A673 (cell line): ENCODE results near the gene ZNF273. TPM values are rescaled to one million over a fixed set of nuclear protein-coding genes. Genes with fewer than 3 reads are reported as not detected.

Experiments used
- BruUV-seq: library from RNA; stranded (reverse); fragments of 400-500 nt; replicated peaks from 2 replicates; lab custom pipeline; 2021; lab: Mats Ljungman, UMichigan
- CTCF ChIA-PET: fragments of 300-600 bp; sonication (Branson Sonifier 250); formaldehyde crosslinking; loops from one replicate; lab custom pipeline; 2022; ENCODE audit warnings: antibody characterized with exemption; lab: Charles Lee
- POLR2A ChIA-PET: fragments of 300-600 bp; sonication (Branson Sonifier 250); formaldehyde crosslinking; loops from one replicate; lab custom pipeline; 2022; ENCODE audit warnings: antibody characterized with exemption; ENCODE audit not compliant: low non-redundant PET; lab: Charles Lee
- DNase-seq: peaks from one replicate; pipeline ENCODE4 v3.0.0-alpha.2; 2015; ENCODE audit warnings: low spot score
- H3K27ac ChIP-seq: fragments of 200-600 bp; sonication (generic); 2 replicates; pipeline ENCODE4 v1.5.1; 2016; ENCODE audit warnings: mixed run types, low read depth, mild to moderate bottlenecking, mixed read lengths, antibody characterized with exemption, low read length; ENCODE audit not compliant: poor library complexity, severe bottlenecking
- H3K27me3 ChIP-seq: fragments of 200-600 bp; sonication (generic); replicated peaks from 2 replicates; pipeline ENCODE4 v1.6.1; 2017; ENCODE audit warnings: mixed run types, low read depth, mild to moderate bottlenecking, mixed read lengths, antibody characterized with exemption, low read length; ENCODE audit not compliant: insufficient read depth, poor library complexity
- H3K36me3 ChIP-seq: fragments of 200-600 bp; sonication (generic); 2 replicates; pipeline ENCODE4 v1.6.1; 2016; ENCODE audit warnings: mixed run types, mild to moderate bottlenecking, mixed read lengths, antibody characterized with exemption, low read length; ENCODE audit not compliant: insufficient read depth, poor library complexity, severe bottlenecking
- H3K4me1 ChIP-seq: fragments of 200-600 bp; sonication (generic); 2 replicates; pipeline ENCODE4 v1.6.1; 2017; ENCODE audit warnings: mixed run types, mild to moderate bottlenecking, mixed read lengths, antibody characterized with exemption, low read length; ENCODE audit not compliant: insufficient read depth, poor library complexity, severe bottlenecking
- H3K4me3 ChIP-seq: fragments of 200-600 bp; sonication (generic); 2 replicates; pipeline ENCODE4 v1.5.1; 2016; ENCODE audit warnings: low read depth, mixed run types, mild to moderate bottlenecking, mixed read lengths, low read length; ENCODE audit not compliant: poor library complexity, severe bottlenecking
- H3K9me3 ChIP-seq: fragments of 200-600 bp; sonication (generic); 2 replicates; pipeline ENCODE4 v1.6.1; 2016; ENCODE audit warnings: mixed run types, low read depth, mild to moderate bottlenecking, mixed read lengths, antibody characterized with exemption, low read length; ENCODE audit not compliant: poor library complexity, severe bottlenecking
- EZH2 ChIP-seq: fragments of 200-600 bp; sonication (generic); IDR thresholded peaks from 2 replicates; pipeline ENCODE4 v1.6.1; 2017; ENCODE audit warnings: borderline replicate concordance, low read depth, mild to moderate bottlenecking, mixed read lengths, antibody characterized with exemption, low read length; ENCODE audit not compliant: poor library complexity, severe bottlenecking
- intact Hi-C: fragments of 100-400 bp; cut with micrococcal nuclease; formaldehyde crosslinking; loops from one replicate; pipeline ENCODE4 v1.10.0; 2022; ENCODE audit not compliant: unreplicated experiment
- total RNA-seq: library from RNA; stranded (reverse); gene quantifications from 2 replicates; pipeline ENCODE4 v1.2.3, GENCODE V29; 2021
- TF ChIP-seq, protein P1 (sequence below): fragments of 300-800, 200-600 bp; sonication (generic); conservative IDR thresholded peaks from 2 replicates; pipeline ENCODE4 v1.5.1; 2017; ENCODE audit warnings: low read depth, mild to moderate bottlenecking, antibody characterized with exemption, low read length, moderate library complexity, mixed read lengths

The ZNF273 gene
- total RNA-seq, 1 experiment from 2014 or later: 10.1 TPM

DNA sequence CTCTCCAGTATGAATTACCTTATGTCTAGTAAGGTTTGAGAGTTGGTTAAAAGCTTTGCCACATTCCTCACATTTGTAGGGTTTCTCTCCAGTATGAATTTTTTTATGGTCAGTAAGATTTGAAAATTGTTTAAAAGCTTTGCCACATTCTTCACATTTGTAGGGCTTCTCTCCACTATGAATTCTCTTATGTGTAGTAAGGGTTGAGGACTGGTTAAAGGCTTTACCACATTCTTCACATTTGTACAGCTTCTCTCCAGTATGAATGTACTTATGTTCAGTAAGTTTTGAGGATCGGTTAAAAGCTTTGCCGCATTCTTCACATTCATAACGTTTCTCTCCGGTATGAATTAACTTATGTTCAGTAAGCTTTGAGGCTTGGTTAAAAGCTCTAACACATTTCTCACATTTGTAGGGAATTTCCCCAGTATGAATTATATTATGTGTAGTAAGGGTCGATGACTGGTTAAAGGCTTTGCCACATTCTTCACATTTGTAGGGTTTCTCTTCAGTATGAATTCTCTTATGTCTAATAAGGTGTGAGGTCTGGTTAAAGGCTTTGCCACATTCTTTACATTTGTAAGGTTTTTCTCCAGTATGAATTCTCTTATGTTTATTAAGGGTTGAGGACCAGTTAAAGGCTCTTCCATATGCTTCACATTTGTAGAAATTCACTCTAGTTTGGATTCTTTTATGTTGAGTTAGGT, 75.6 kb downstream of the ZNF273 start:
- peaks cover 34% of the 10 kb centered on the region for H3K36me3 ChIP-seq

More for the DNA sequence above, 75.6 kb downstream of the ZNF273 start:
- POLR2A ChIA-PET: no interaction called here
- TF ChIP-seq, protein P1, sequence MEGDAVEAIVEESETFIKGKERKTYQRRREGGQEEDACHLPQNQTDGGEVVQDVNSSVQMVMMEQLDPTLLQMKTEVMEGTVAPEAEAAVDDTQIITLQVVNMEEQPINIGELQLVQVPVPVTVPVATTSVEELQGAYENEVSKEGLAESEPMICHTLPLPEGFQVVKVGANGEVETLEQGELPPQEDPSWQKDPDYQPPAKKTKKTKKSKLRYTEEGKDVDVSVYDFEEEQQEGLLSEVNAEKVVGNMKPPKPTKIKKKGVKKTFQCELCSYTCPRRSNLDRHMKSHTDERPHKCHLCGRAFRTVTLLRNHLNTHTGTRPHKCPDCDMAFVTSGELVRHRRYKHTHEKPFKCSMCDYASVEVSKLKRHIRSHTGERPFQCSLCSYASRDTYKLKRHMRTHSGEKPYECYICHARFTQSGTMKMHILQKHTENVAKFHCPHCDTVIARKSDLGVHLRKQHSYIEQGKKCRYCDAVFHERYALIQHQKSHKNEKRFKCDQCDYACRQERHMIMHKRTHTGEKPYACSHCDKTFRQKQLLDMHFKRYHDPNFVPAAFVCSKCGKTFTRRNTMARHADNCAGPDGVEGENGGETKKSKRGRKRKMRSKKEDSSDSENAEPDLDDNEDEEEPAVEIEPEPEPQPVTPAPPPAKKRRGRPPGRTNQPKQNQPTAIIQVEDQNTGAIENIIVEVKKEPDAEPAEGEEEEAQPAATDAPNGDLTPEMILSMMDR: no peak
- TF ChIP-seq EZH2: no peak
- no TSS peak for BruUV-seq
- DNase-seq: no peak
- Histone ChIP-seq H3K4me1 (no peaks in the 10 kb centered on the region), H3K9me3 (peaks cover 85% of the 10 kb centered on the region), H3K27ac (no peak overlapping the region), H3K27me3 (no peaks in the 10 kb centered on the region), H3K4me3 (no peak overlapping the region)
- CTCF ChIA-PET: no interaction called here
- intact Hi-C loops: no loop called here

Other genes with a start within 250 kb of the ZNF273 start
- 8.3 and 9.8 TPM in 2 replicates for gene ZNF107, start 237.1 kb upstream of the ZNF273 start, total RNA-seq
- 9.2 TPM in 2 replicates for gene ZNF138, start 108.8 kb upstream of the ZNF273 start, total RNA-seq
- gene ZNF117, start 87.8 kb downstream of the ZNF273 start, total RNA-seq: 8.2 and 8.4 TPM in 2 replicates
- gene ERV3-1, start 103.4 kb downstream of the ZNF273 start, total RNA-seq: 14.7 and 18.5 TPM in 2 replicates